Fibroblast of peridontal ligament (primary cell): ENCODE results near the gene PDPN.

Source experiments
- DNase-seq: peaks from one replicate; pipeline ENCODE4 v3.0.0-alpha.2; 2010; ENCODE audit errors: extremely low read depth

PDPN gene

GRCh38 chr1:13617773-13618172 is 34.1 kb downstream of the PDPN start:
- DNase-seq: no peak

GRCh38 chr1:13618483-13618882 is 34.9 kb downstream of the PDPN start:
- DNase-seq: no peak

GRCh38 chr1:13619909-13620308 is 36.3 kb downstream of the PDPN start:
- no peak for DNase-seq

- no peak for DNase-seq
These were observed 37.2 kb downstream of the PDPN start for GRCh38 chr1:13620825-13621224.

- DNase-seq: no peak
These were observed 38.8 kb downstream of the PDPN start for GRCh38 chr1:13622446-13622845.

- no peak for DNase-seq
These were observed 39.5 kb downstream of the PDPN start for GRCh38 chr1:13623021-13623637.

GRCh38 chr1:13624526-13624925 is 40.9 kb downstream of the PDPN start:
- DNase-seq: no peak

GRCh38 chr1:13627127-13627526 is 43.5 kb downstream of the PDPN start:
- no peak for DNase-seq

GRCh38 chr1:13628218-13628617 is 44.6 kb downstream of the PDPN start:
- DNase-seq: no peak

GRCh38 chr1:13628711-13629110 is 45.1 kb downstream of the PDPN start:
- no peak for DNase-seq

- DNase-seq: no peak
These were observed 58.8 kb downstream of the PDPN start for GRCh38 chr1:13642306-13643004.

- DNase-seq: no peak
These were observed 59.4 kb downstream of the PDPN start for GRCh38 chr1:13643017-13643416.

- DNase-seq: no peak
These were observed 62.9 kb downstream of the PDPN start for GRCh38 chr1:13646521-13646920.

- DNase-seq: no peak
These were observed 67.6 kb downstream of the PDPN start for GRCh38 chr1:13651279-13651678.

- DNase-seq: no peak
These were observed 68.6 kb downstream of the PDPN start for GRCh38 chr1:13652238-13652637.

- no peak for DNase-seq
These were observed 77.9 kb downstream of the PDPN start for GRCh38 chr1:13661539-13661938.

GRCh38 chr1:13662493-13662892 is 78.9 kb downstream of the PDPN start:
- DNase-seq: no peak

- no peak for DNase-seq
These were observed 80.3 kb downstream of the PDPN start for GRCh38 chr1:13663969-13664368.

- DNase-seq: no peak
These were observed 80.8 kb downstream of the PDPN start for GRCh38 chr1:13664451-13664850.

- DNase-seq: no peak
These were observed 82.7 kb downstream of the PDPN start for GRCh38 chr1:13666317-13666716.
